GM12872 (cell line): ENCODE data around the gene MRPL58.
A peak's percentile ranks its signal among the peaks of the same experiment; 100 is the strongest.

Experiments used
- TF ChIP-seq, protein P1 (sequence below): IDR thresholded peaks from 3 replicates; pipeline ENCODE4 v1.5.1; 2011; ENCODE audit warnings: low read depth, mild to moderate bottlenecking, low read length, moderate library complexity; ENCODE audit not compliant: insufficient read depth

Gene MRPL58

DNA sequence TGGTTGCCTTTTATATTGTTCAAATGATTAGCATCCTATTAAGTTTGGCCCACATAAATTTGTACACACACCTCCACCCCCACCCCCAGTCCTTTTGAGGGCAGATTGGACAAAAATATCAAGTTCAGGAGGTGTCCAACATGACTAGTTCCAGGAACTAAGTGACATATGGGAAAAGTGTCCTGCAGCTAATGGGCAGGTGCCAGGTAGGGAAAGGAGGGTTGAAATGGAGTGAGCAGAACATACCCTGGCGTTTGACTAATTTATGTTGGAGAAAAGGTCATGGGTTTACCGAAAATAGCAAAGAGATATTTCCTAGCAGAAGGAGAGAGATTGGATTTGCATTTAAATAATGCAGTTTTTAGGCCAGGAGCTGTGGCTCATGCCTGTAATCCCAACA lies 39.5 kb downstream of the MRPL58 start:
- TF ChIP-seq, protein P1, sequence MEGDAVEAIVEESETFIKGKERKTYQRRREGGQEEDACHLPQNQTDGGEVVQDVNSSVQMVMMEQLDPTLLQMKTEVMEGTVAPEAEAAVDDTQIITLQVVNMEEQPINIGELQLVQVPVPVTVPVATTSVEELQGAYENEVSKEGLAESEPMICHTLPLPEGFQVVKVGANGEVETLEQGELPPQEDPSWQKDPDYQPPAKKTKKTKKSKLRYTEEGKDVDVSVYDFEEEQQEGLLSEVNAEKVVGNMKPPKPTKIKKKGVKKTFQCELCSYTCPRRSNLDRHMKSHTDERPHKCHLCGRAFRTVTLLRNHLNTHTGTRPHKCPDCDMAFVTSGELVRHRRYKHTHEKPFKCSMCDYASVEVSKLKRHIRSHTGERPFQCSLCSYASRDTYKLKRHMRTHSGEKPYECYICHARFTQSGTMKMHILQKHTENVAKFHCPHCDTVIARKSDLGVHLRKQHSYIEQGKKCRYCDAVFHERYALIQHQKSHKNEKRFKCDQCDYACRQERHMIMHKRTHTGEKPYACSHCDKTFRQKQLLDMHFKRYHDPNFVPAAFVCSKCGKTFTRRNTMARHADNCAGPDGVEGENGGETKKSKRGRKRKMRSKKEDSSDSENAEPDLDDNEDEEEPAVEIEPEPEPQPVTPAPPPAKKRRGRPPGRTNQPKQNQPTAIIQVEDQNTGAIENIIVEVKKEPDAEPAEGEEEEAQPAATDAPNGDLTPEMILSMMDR, result no peak

DNA sequence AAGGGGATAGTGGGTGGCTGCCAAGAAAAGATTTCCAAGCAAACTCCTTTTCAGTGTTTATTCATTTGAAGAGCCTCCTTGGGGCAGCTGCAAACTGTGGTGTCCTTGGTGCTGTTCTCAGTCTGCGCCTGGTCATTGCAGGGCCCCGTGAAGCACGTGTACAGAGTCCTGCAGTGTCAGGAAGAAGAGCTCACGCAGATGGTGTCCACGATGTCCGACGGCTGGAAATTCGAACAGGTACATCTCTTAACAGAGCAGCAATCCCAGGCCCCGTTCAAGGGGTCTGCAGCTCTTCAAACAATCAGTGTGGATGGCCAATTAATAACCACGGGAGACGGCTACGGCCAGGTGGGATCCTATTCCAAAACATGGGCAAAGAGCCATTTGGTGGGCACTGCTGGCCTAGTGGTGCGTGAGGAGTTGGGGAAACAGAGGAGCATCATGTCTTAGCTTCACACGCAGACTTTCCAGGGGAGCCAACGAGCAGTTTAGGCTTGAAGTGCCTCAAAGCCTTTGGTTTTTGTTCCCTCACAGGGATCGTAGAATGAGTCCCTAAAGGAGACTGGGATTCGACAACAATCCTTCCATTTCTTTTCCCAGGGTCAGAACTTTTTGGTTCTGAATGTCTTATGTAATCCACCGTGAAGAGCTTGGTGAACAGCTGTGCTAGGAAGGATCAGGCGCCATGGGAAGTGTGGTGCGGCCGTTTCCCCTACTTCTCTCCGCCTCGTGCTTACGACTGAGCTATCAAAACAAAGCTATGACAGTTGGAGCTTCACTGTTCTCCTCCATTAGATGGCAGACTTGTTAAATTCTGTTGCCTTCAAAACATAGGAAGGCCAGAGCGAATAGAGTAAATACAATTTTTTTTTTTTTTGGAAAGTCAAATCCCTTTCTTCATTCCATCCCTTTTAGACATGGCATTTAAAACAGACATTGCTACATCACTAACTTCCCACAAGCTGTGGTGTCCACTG lies 47.2 kb downstream of the MRPL58 start:
- TF ChIP-seq, protein P1, result 0 out of 3 replicates have a peak, but pooled peaks have one; percentile 11

DNA sequence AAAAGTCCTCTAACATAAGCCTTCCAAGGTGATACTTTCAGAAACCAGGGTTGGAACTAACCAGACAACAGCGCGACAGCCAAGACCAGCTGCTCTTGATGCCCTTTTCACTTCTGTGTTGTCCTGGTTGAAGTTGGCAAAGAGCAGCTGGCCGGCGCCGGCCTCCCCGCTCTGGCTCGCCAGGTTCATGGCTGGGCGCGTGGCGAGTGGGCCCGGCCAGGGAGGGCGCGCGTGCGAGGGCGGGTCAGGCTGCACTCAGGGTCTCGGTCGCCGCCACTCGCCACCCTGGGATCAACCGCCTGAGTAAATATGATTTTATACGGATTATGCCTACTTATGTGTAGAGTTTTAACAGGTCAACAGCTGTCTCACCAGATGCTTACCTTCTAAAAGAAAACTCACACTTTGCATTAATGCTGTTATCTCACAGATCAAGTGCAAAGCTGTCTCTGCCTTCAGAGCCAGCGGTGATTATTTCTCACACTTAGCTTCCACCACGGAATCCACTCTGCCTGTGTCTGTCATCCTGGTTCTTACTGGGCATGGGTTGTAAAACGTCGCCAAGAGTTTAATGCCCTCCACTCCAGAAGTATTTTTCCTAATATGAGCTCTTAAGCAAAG lies 48.1 kb downstream of the MRPL58 start:
- TF ChIP-seq, protein P1, result no peak

DNA sequence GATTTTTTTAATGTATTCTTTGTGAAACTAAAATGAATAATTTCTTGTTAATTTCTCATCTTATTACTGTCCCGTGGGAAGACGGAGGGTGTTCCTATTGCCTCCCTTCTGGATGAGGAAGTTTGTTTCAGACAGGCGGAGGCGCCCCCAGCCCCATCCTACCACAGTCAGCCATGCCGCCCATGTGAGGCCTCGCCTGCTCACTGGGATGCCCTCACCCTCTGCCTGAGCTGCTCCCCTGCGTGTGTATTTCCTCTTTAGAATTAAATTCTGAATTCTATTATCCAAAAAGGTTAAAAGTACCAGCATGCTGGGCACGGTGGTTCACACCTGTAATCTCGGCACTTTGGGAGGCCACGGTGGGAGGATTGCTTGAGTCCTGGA lies 48.6 kb downstream of the MRPL58 start:
- TF ChIP-seq, protein P1, result no peak

DNA sequence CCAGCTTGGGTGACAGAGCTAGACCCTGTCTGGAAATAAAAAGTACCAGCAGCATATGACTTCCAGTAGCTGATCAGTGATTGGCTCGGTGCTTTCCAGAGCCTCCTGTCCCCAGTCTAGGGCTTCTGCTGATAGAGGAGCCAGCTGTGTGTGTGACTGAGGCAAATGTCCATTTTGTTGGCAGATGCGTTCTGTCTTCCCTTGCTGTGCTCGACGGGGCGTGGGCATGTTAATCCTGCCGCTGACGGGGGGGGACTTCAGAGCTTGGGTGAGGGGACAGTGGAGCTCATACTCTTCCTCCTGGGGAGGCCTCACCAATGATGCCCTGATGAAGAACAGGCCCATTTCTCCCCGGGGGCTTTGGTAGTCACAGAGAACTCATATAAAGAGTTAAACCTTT lies 49.1 kb downstream of the MRPL58 start:
- TF ChIP-seq, protein P1, result no peak

DNA sequence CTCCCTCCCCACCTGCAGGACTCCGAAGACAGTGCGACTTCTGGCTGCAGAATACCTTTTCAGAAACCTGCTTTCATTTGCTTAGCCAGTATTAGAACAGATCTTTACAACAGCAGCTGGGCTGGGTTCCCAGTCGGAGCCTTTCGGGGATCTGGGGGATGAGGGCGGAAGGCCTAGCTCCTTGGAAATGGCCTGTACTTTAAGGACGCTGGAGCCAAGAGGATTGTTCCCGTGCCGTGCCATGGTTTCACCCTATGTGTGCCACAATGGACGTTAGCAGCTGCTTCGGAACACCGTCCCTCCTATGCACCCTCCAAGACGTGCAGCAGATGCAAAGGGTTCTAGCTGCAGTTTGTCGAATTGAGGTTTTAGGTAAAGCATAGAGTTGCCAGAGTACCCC lies 50.7 kb downstream of the MRPL58 start:
- TF ChIP-seq, protein P1, result no peak

DNA sequence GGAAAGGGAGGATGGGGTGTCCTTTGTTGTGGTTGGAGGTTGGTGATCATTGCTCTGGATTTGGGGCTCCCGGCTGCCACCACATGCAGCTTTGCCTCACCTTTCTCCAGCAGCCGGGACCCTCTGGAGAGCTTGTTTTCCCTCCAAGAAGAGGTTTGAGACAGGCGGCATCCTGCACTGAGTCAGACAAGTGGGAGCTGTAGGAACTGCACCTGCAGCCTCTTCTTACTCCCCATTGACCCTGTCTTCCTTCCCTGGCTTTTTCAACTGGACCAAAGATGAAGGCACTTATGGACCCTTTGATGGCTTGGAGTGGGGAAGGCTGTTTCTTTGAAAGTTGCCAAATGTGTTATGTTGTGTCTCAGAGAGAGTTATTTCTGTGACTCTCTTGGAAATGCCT lies 51.2 kb downstream of the MRPL58 start:
- TF ChIP-seq, protein P1, result no peak; the same call in 2 of the 3 replicates
